WTC11 (cell line): Measurements from ENCODE around the gene OIP5. TPM values are rescaled to one million over a fixed set of nuclear protein-coding genes. Genes with fewer than 3 reads are reported as not detected.
A peak's percentile ranks its signal among the peaks of the same experiment; 100 is the strongest.

Experiments
- ATAC-seq: fragments of 200-7000 bp; cut with Tn5 transposase; 2 replicates; pipeline ENCODE4 v1.10.0; 2021; ENCODE audit warnings: mild to moderate bottlenecking, moderate library complexity
- CTCF ChIA-PET: fragments of 300-600 bp; sonication (Branson Sonifier 250); formaldehyde crosslinking; loops from one replicate; lab custom pipeline; 2021; ENCODE audit warnings: antibody characterized with exemption; lab: Charles Lee
- POLR2A ChIA-PET: fragments of 350-600 bp; sonication (Branson Sonifier 250); formaldehyde crosslinking; loops from one replicate; lab custom pipeline; 2021; ENCODE audit warnings: antibody characterized with exemption; lab: Charles Lee
- DNase-seq: peaks from one replicate; pipeline ENCODE4 v3.0.0; 2021; ENCODE audit warnings: low spot score
- H3K27ac Mint-ChIP-seq: 2 replicates; pipeline ENCODE4 v1.8.0; 2021; ENCODE audit warnings: mixed read lengths
- H3K27me3 Mint-ChIP-seq: 2 replicates; pipeline ENCODE4 v1.8.0; 2021; ENCODE audit warnings: low read depth, mild to moderate bottlenecking, moderate library complexity, mixed read lengths
- H3K36me3 Mint-ChIP-seq: 2 replicates; pipeline ENCODE4 v1.8.0; 2021; ENCODE audit warnings: mixed read lengths
- H3K4me1 Mint-ChIP-seq: 2 replicates; pipeline ENCODE4 v1.8.0; 2022; ENCODE audit warnings: mixed read lengths
- H3K4me3 Mint-ChIP-seq: 2 replicates; pipeline ENCODE4 v1.8.0; 2021; ENCODE audit warnings: mild to moderate bottlenecking, moderate library complexity, mixed read lengths
- H3K9me3 Mint-ChIP-seq: 2 replicates; pipeline ENCODE4 v1.8.0; 2021; ENCODE audit warnings: mixed read lengths
- ATF1 ChIP-seq: sonication (generic); formaldehyde crosslinking; IDR thresholded peaks from 2 replicates; pipeline ENCODE4 v1.8.1; 2023; ENCODE audit warnings: mild to moderate bottlenecking, moderate library complexity, missing genetic modification reagents
- GABPB1 ChIP-seq: sonication (generic); formaldehyde crosslinking; IDR thresholded peaks from 2 replicates; pipeline ENCODE4 v1.8.1; 2023; ENCODE audit warnings: mild to moderate bottlenecking, missing genetic modification reagents
- JUN ChIP-seq: sonication (generic); formaldehyde crosslinking; IDR thresholded peaks from 2 replicates; pipeline ENCODE4 v1.8.0; 2023; ENCODE audit warnings: mild to moderate bottlenecking, missing genetic modification reagents
- RELA ChIP-seq: sonication (generic); formaldehyde crosslinking; IDR thresholded peaks from 2 replicates; pipeline ENCODE4 v1.8.1; 2022; ENCODE audit warnings: missing genetic modification reagents, mild to moderate bottlenecking, borderline replicate concordance
- SMAD3 ChIP-seq: sonication (generic); formaldehyde crosslinking; IDR thresholded peaks from 2 replicates; pipeline ENCODE4 v1.8.0; 2022; ENCODE audit warnings: missing genetic modification reagents, mild to moderate bottlenecking, borderline replicate concordance
- SP1 ChIP-seq: sonication (generic); formaldehyde crosslinking; conservative IDR thresholded peaks from 2 replicates; pipeline ENCODE4 v1.8.1; 2022; ENCODE audit warnings: missing genetic modification reagents
- TEAD1 ChIP-seq: sonication (generic); formaldehyde crosslinking; IDR thresholded peaks from 2 replicates; pipeline ENCODE4 v1.8.0; 2022; ENCODE audit warnings: mild to moderate bottlenecking, missing genetic modification reagents
- TEAD4 ChIP-seq: sonication (generic); formaldehyde crosslinking; IDR thresholded peaks from 2 replicates; pipeline ENCODE4 v1.8.0; 2022; ENCODE audit warnings: mild to moderate bottlenecking, missing genetic modification reagents
- ZNF219 ChIP-seq: sonication (generic); formaldehyde crosslinking; IDR thresholded peaks from 2 replicates; pipeline ENCODE4 v1.8.0; 2023; ENCODE audit warnings: missing genetic modification reagents, mild to moderate bottlenecking, borderline replicate concordance
- ZNF317 ChIP-seq: sonication (generic); formaldehyde crosslinking; IDR thresholded peaks from 2 replicates; pipeline ENCODE4 v1.8.1; 2023; ENCODE audit warnings: low read depth, mild to moderate bottlenecking, moderate library complexity, missing genetic modification reagents, borderline replicate concordance
- total RNA-seq: library from RNA; stranded (reverse); gene quantifications from 3 replicates; pipeline ENCODE4 v1.2.3, GENCODE V29; 2021
- TF ChIP-seq, protein P1 (sequence below): sonication (generic); formaldehyde crosslinking; conservative IDR thresholded peaks from 2 replicates; pipeline ENCODE4 v1.8.1; 2023; ENCODE audit warnings: mild to moderate bottlenecking, low read depth, missing genetic modification reagents, moderate library complexity
- TF ChIP-seq, protein P2 (sequence below): sonication (generic); formaldehyde crosslinking; IDR thresholded peaks from 2 replicates; pipeline ENCODE4 v1.8.0; 2022; ENCODE audit warnings: mild to moderate bottlenecking, missing genetic modification reagents
- TF ChIP-seq, protein P3 (sequence below): sonication (generic); formaldehyde crosslinking; IDR thresholded peaks from 2 replicates; pipeline ENCODE4 v1.8.0; 2023; ENCODE audit warnings: missing genetic modification reagents, mild to moderate bottlenecking, borderline replicate concordance
- TF ChIP-seq, protein P4 (sequence below): sonication (generic); formaldehyde crosslinking; IDR thresholded peaks from 2 replicates; pipeline ENCODE4 v1.8.1; 2023; ENCODE audit warnings: mild to moderate bottlenecking, moderate library complexity, missing genetic modification reagents
- TF ChIP-seq, protein P5 (sequence below): sonication (generic); formaldehyde crosslinking; IDR thresholded peaks from 2 replicates; pipeline ENCODE4 v1.8.0; 2022; ENCODE audit warnings: mild to moderate bottlenecking, missing genetic modification reagents
- TF ChIP-seq, protein P6 (sequence below): sonication (generic); formaldehyde crosslinking; IDR thresholded peaks from 2 replicates; pipeline ENCODE4 v1.8.1; 2022; ENCODE audit warnings: missing genetic modification reagents, borderline replicate concordance
- TF ChIP-seq, protein P7 (sequence below): sonication (generic); formaldehyde crosslinking; IDR thresholded peaks from 2 replicates; pipeline ENCODE4 v1.8.1; 2023; ENCODE audit warnings: mild to moderate bottlenecking, missing genetic modification reagents

Gene OIP5
- total RNA-seq, 1 experiment from 2014 or later, result 33.7 TPM

DNA sequence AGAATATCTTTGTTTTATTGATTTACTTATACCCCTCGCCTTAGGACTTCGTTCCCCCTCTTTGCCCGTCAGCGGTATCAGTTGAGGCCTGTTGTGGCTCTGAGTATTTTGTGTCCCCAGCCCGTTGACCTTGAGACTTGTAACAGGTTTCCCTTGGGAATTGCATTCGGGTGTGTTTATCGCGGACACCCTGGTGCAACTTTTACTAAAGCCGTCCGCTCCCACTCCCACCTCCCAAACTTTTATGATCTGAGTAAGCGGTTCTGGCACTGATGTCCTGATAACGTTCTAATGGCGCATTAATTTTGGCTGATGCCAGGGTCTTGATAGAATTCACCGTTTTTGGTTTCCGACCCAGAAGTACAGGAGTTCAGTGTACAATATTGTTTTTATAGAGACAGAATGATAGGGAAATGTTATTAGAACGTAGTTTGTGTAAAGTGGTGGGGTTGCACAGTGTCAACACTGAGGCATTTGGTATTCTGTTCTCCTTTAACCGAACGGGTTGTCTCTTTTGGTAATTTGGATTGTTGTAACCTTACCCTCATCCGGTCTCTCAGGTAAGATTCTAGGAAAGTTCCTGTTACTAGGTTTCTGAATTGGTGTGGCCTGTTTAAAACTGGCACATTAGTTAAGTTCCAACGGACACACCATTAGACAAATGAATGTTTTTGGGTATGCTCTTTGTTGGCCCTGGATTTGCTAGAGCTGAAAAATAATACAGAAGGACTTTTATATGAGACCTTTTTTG, 47.8 kb downstream of the OIP5 start (continued):
- TF ChIP-seq, protein P1, sequence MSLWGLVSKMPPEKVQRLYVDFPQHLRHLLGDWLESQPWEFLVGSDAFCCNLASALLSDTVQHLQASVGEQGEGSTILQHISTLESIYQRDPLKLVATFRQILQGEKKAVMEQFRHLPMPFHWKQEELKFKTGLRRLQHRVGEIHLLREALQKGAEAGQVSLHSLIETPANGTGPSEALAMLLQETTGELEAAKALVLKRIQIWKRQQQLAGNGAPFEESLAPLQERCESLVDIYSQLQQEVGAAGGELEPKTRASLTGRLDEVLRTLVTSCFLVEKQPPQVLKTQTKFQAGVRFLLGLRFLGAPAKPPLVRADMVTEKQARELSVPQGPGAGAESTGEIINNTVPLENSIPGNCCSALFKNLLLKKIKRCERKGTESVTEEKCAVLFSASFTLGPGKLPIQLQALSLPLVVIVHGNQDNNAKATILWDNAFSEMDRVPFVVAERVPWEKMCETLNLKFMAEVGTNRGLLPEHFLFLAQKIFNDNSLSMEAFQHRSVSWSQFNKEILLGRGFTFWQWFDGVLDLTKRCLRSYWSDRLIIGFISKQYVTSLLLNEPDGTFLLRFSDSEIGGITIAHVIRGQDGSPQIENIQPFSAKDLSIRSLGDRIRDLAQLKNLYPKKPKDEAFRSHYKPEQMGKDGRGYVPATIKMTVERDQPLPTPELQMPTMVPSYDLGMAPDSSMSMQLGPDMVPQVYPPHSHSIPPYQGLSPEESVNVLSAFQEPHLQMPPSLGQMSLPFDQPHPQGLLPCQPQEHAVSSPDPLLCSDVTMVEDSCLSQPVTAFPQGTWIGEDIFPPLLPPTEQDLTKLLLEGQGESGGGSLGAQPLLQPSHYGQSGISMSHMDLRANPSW (CRISPR knock-in tag), result no peak

DNA sequence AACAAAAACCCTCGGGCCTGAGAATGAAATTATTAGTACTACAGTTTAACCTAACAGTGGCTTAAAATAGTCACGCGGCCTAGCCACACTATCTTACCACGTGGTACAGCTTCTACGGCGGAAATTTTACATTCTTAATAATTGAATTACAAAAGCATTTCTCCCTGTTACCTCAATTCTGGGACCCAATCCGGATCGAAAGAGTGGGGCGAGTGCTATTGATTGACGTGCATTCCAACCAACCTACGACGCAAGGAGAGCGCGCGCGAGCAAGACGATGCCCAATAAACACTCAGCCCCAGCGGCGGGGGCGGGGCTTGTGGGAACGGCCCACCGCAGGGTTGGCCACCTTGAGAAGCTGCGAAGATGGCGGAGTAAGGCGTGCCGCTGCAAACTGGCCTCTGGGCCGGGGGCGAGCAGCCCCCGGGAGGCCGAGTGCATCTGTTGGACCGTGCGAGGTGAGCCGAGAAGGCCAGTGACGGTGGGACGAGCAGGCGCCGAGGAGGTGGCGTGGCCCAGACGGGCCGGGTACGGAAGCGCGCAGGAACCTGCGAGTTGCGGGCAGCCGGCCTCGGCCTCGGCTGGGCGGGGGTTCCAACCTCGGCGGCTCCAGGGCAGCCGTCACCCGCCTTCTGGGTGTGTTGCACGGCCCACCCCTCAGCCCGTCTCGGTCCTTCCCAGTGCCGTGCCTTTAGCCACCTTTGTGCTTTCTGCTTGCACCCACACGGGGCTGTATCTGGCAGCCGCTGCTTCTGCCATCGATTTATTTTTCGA, 48.6 kb downstream of the OIP5 start:
- peak; percentile 99 for ATAC-seq
- no peaks in the 10 kb centered on the region for H3K9me3 Mint-ChIP-seq
- POLR2A ChIA-PET, result interaction anchor here (0.6 to 1.5 kb wide), 4 partner anchors 49 to 167 kb away, joined by 3 to 5 read pairs (median 4); partner anchors contain the start of genes CHP1, INO80, NUSAP1 and OIP5
- peaks cover 25% of the 10 kb centered on the region for H3K4me1 Mint-ChIP-seq
- H3K27ac Mint-ChIP-seq, result peak overlapping the region; percentile 99
- H3K27me3 Mint-ChIP-seq, result no peaks in the 10 kb centered on the region
- peak; percentile 98 for DNase-seq
- CTCF ChIA-PET, result no interaction called here
- peaks cover 54% of the 10 kb centered on the region for H3K36me3 Mint-ChIP-seq
- peak overlapping the region; percentile 97 for H3K4me3 Mint-ChIP-seq
- TF ChIP-seq GABPB1 (CRISPR knock-in tag) (peak; percentile 39; the same call in 1 of the 2 replicates), ATF1 (CRISPR knock-in tag) (no peak), TEAD1 (CRISPR knock-in tag) (peak; percentile 80), ZNF317 (CRISPR knock-in tag) (0 out of 2 replicates have a peak, but pooled peaks have one; percentile 28), JUN (CRISPR knock-in tag) (peak; percentile 79; the same call in 1 of the 2 replicates), ZNF219 (CRISPR knock-in tag) (no peak), RELA (no peak), SMAD3 (CRISPR knock-in tag) (no peak), SP1 (peak; percentile 83), TEAD4 (CRISPR knock-in tag) (peak; percentile 60; the same call in 1 of the 2 replicates)
- TF ChIP-seq, protein P2, sequence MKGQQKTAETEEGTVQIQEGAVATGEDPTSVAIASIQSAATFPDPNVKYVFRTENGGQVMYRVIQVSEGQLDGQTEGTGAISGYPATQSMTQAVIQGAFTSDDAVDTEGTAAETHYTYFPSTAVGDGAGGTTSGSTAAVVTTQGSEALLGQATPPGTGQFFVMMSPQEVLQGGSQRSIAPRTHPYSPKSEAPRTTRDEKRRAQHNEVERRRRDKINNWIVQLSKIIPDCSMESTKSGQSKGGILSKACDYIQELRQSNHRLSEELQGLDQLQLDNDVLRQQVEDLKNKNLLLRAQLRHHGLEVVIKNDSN (CRISPR knock-in tag), result peak; percentile 57; the same call in 1 of the 2 replicates
- TF ChIP-seq, protein P3, sequence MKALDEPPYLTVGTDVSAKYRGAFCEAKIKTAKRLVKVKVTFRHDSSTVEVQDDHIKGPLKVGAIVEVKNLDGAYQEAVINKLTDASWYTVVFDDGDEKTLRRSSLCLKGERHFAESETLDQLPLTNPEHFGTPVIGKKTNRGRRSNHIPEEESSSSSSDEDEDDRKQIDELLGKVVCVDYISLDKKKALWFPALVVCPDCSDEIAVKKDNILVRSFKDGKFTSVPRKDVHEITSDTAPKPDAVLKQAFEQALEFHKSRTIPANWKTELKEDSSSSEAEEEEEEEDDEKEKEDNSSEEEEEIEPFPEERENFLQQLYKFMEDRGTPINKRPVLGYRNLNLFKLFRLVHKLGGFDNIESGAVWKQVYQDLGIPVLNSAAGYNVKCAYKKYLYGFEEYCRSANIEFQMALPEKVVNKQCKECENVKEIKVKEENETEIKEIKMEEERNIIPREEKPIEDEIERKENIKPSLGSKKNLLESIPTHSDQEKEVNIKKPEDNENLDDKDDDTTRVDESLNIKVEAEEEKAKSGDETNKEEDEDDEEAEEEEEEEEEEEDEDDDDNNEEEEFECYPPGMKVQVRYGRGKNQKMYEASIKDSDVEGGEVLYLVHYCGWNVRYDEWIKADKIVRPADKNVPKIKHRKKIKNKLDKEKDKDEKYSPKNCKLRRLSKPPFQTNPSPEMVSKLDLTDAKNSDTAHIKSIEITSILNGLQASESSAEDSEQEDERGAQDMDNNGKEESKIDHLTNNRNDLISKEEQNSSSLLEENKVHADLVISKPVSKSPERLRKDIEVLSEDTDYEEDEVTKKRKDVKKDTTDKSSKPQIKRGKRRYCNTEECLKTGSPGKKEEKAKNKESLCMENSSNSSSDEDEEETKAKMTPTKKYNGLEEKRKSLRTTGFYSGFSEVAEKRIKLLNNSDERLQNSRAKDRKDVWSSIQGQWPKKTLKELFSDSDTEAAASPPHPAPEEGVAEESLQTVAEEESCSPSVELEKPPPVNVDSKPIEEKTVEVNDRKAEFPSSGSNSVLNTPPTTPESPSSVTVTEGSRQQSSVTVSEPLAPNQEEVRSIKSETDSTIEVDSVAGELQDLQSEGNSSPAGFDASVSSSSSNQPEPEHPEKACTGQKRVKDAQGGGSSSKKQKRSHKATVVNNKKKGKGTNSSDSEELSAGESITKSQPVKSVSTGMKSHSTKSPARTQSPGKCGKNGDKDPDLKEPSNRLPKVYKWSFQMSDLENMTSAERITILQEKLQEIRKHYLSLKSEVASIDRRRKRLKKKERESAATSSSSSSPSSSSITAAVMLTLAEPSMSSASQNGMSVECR (CRISPR knock-in tag), result peak; percentile 93; the same call in 1 of the 2 replicates
- TF ChIP-seq, protein P4, sequence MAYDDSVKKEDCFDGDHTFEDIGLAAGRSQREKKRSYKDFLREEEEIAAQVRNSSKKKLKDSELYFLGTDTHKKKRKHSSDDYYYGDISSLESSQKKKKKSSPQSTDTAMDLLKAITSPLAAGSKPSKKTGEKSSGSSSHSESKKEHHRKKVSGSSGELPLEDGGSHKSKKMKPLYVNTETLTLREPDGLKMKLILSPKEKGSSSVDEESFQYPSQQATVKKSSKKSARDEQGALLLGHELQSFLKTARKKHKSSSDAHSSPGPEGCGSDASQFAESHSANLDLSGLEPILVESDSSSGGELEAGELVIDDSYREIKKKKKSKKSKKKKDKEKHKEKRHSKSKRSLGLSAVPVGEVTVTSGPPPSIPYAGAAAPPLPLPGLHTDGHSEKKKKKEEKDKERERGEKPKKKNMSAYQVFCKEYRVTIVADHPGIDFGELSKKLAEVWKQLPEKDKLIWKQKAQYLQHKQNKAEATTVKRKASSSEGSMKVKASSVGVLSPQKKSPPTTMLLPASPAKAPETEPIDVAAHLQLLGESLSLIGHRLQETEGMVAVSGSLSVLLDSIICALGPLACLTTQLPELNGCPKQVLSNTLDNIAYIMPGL, result peak; percentile 88
- TF ChIP-seq, protein P5, sequence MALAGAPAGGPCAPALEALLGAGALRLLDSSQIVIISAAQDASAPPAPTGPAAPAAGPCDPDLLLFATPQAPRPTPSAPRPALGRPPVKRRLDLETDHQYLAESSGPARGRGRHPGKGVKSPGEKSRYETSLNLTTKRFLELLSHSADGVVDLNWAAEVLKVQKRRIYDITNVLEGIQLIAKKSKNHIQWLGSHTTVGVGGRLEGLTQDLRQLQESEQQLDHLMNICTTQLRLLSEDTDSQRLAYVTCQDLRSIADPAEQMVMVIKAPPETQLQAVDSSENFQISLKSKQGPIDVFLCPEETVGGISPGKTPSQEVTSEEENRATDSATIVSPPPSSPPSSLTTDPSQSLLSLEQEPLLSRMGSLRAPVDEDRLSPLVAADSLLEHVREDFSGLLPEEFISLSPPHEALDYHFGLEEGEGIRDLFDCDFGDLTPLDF (CRISPR knock-in tag), result no peak
- TF ChIP-seq, protein P6, sequence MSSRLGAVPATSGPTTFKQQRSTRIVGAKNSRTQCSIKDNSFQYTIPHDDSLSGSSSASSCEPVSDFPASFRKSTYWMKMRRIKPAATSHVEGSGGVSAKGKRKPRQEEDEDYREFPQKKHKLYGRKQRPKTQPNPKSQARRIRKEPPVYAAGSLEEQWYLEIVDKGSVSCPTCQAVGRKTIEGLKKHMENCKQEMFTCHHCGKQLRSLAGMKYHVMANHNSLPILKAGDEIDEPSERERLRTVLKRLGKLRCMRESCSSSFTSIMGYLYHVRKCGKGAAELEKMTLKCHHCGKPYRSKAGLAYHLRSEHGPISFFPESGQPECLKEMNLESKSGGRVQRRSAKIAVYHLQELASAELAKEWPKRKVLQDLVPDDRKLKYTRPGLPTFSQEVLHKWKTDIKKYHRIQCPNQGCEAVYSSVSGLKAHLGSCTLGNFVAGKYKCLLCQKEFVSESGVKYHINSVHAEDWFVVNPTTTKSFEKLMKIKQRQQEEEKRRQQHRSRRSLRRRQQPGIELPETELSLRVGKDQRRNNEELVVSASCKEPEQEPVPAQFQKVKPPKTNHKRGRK (CRISPR knock-in tag), result peak; percentile 54; the same call in 1 of the 2 replicates
- TF ChIP-seq, protein P7, sequence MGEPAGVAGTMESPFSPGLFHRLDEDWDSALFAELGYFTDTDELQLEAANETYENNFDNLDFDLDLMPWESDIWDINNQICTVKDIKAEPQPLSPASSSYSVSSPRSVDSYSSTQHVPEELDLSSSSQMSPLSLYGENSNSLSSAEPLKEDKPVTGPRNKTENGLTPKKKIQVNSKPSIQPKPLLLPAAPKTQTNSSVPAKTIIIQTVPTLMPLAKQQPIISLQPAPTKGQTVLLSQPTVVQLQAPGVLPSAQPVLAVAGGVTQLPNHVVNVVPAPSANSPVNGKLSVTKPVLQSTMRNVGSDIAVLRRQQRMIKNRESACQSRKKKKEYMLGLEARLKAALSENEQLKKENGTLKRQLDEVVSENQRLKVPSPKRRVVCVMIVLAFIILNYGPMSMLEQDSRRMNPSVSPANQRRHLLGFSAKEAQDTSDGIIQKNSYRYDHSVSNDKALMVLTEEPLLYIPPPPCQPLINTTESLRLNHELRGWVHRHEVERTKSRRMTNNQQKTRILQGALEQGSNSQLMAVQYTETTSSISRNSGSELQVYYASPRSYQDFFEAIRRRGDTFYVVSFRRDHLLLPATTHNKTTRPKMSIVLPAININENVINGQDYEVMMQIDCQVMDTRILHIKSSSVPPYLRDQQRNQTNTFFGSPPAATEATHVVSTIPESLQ (CRISPR knock-in tag), result no peak
